ENCODE results near the gene HAGH. TPM values are rescaled to one million over a fixed set of nuclear protein-coding genes. Genes with fewer than 3 reads are reported as not detected.

HAGH gene
- total and polyA plus RNA-seq, 9 of the 15 experiments (the other 6 are each of a cell fraction or from before 2014, with no cell fraction given): 0.46 to 35.1 (median 16.8) TPM

GRCh38 chr16:1782408-1783264 is 44.0 kb downstream of the HAGH start, which contains the start of the genes NUBP2 and SPSB3 (continued):
- TF ChIP-seq KDM5B (IDR thresholded peaks at IDR 0.05; ENCODE audit: insufficient replicate concordance, low read depth, low read length): peak; percentile 42
- TF ChIP-seq BCOR (IDR thresholded peaks at IDR 0.05): no peak
- TF ChIP-seq BRD9 (IDR thresholded peaks at IDR 0.05; ENCODE audit: low read depth, partially characterized antibody): no peak
- no peak for TF ChIP-seq ZNF232 (CRISPR knock-in tag; IDR thresholded peaks at IDR 0.05)
- TF ChIP-seq PCBP2 (IDR thresholded peaks at IDR 0.05; ENCODE audit: low read depth, low read length, poor library complexity, severe bottlenecking): no peak
- TF ChIP-seq ZNF76 (CRISPR knock-in tag; IDR thresholded peaks at IDR 0.05; ENCODE audit: borderline replicate concordance): no peak
- TF ChIP-seq DEAF1 (CRISPR knock-in tag; IDR thresholded peaks at IDR 0.05): no peak
- TF ChIP-seq MED1 (CRISPR knock-in tag; IDR thresholded peaks at IDR 0.05; ENCODE audit: borderline replicate concordance): no peak
- TF ChIP-seq ZC3H4 (CRISPR knock-in tag; IDR thresholded peaks at IDR 0.05; ENCODE audit: borderline replicate concordance): no peak
- no peak for TF ChIP-seq HNRNPH1 (optimal IDR thresholded peaks at IDR 0.05; ENCODE audit: low read depth, low read length)
- no peak for TF ChIP-seq PHB2 (IDR thresholded peaks at IDR 0.05; ENCODE audit: low read depth)
- TF ChIP-seq MGA (IDR thresholded peaks at IDR 0.05): no peak
- TF ChIP-seq CHD2 (IDR thresholded peaks at IDR 0.05; ENCODE audit: low read depth, low read length): peak; percentile 90
- TF ChIP-seq ZFX (CRISPR knock-in tag; IDR thresholded peaks at IDR 0.05): peak; percentile 67

Measured in K562 (cell line).